Skeletal muscle tissue (tissue), 4 donors: ENCODE data around the gene AGXT2. TPM values are rescaled to one million over a fixed set of nuclear protein-coding genes. Genes with fewer than 3 reads are reported as not detected.

ENCODE experiments used
- H3K27ac ChIP-seq: one replicate; pipeline ENCODE4 v1.7.0; 2013; ENCODE audit warnings: mild to moderate bottlenecking, low read depth, low read length, inconsistent platforms
- H3K27me3 ChIP-seq, 3 donors: one replicate each; pipeline ENCODE4 v1.7.0; 2013; ENCODE audit warnings: low read length in 3 of 3; ENCODE audit not compliant: control insufficient read depth in 3 of 3, insufficient read depth in 3 of 3
- H3K36me3 ChIP-seq, 3 donors: one replicate each; pipeline ENCODE4 v1.7.0; 2013; ENCODE audit warnings: low read length in 3 of 3; ENCODE audit not compliant: control insufficient read depth in 3 of 3, insufficient read depth in 3 of 3
- H3K4me1 ChIP-seq, 3 donors: one replicate each; pipeline ENCODE4 v1.7.0; 2013; ENCODE audit warnings: low read length in 3 of 3, mild to moderate bottlenecking in 3 of 3; ENCODE audit not compliant: control insufficient read depth in 3 of 3, insufficient read depth in 3 of 3
- H3K4me3 ChIP-seq, 3 donors: one replicate each; pipeline ENCODE4 v1.7.0; 2013; ENCODE audit warnings: low read length in 3 of 3
- H3K9ac ChIP-seq, 3 donors: one replicate each; pipeline ENCODE4 v1.7.0; 2013; ENCODE audit warnings: low read length in 3 of 3, mild to moderate bottlenecking in 3 of 3, moderate library complexity in 2 of 3, low read depth in 1 of 3
- H3K9me3 ChIP-seq, 3 donors: one replicate each; pipeline ENCODE4 v1.7.0; 2013; ENCODE audit warnings: low read length in 3 of 3; ENCODE audit not compliant: control insufficient read depth in 3 of 3
- total RNA-seq: library from RNA; depleted of rRNA; stranded (reverse); fragments of >200 nt; gene quantifications from one replicate; pipeline ENCODE4 v1.2.3, GENCODE V29; 2014
- donor health status: Osteomylitis.

Gene AGXT2
- total RNA-seq, 1 donor from 2014 or later, result not detected

GRCh38 chr5:35004200-35004599, 43.5 kb downstream of the AGXT2 start:
- Histone ChIP-seq H3K4me3 (no peak overlapping the region), H3K27ac (no peak overlapping the region), H3K4me1 (no peaks in the 10 kb centered on the region), H3K9me3 (no peaks in the 10 kb centered on the region), H3K27me3 (peaks cover 4 to 7% (median 4%) of the 10 kb centered on the region in 3 donors), H3K36me3 (no peaks in the 10 kb centered on the region), H3K9ac (no peak overlapping the region)

GRCh38 chr5:35003018-35003957, 44.5 kb downstream of the AGXT2 start:
- Histone ChIP-seq H3K36me3 (no peaks in the 10 kb centered on the region), H3K4me3 (no peak overlapping the region), H3K9ac (no peak overlapping the region), H3K9me3 (no peaks in the 10 kb centered on the region), H3K27ac (no peak overlapping the region), H3K27me3 (peaks cover 4% of the 10 kb centered on the region in 3 donors), H3K4me1 (no peaks in the 10 kb centered on the region)

- no peak overlapping the region for H3K9ac ChIP-seq
- H3K4me1 ChIP-seq, result no peaks in the 10 kb centered on the region
- H3K27me3 ChIP-seq, result peaks cover 4% of the 10 kb centered on the region in 3 donors
- H3K4me3 ChIP-seq, result no peak overlapping the region
- H3K9me3 ChIP-seq, result no peaks in the 10 kb centered on the region
- no peaks in the 10 kb centered on the region for H3K36me3 ChIP-seq
- no peak overlapping the region for H3K27ac ChIP-seq
Measured at GRCh38 chr5:35002459-35002858, 45.3 kb downstream of the AGXT2 start.

- Histone ChIP-seq H3K36me3 (no peaks in the 10 kb centered on the region), H3K9me3 (no peaks in the 10 kb centered on the region)
Measured at GRCh38 chr5:35001842-35002241, 45.9 kb downstream of the AGXT2 start.

GRCh38 chr5:34998058-34998789, 49.5 kb downstream of the AGXT2 start:
- Histone ChIP-seq H3K27me3 (peaks cover 3 to 4% (median 4%) of the 10 kb centered on the region in 3 donors), H3K9me3 (no peaks in the 10 kb centered on the region), H3K36me3 (no peaks in the 10 kb centered on the region), H3K4me1 (no peaks in the 10 kb centered on the region), H3K27ac (no peak overlapping the region), H3K9ac (no peak overlapping the region), H3K4me3 (no peak overlapping the region)

More at GRCh38 chr5:35001842-35002241, 45.9 kb downstream of the AGXT2 start:
- peaks cover 4% of the 10 kb centered on the region in 3 donors for H3K27me3 ChIP-seq
- H3K27ac ChIP-seq, result no peak overlapping the region
- H3K4me3 ChIP-seq, result no peak overlapping the region
- no peak overlapping the region for H3K9ac ChIP-seq
- no peaks in the 10 kb centered on the region for H3K4me1 ChIP-seq

- H3K4me3 ChIP-seq, result no peak overlapping the region
- no peaks in the 10 kb centered on the region for H3K36me3 ChIP-seq
- H3K9me3 ChIP-seq, result no peaks in the 10 kb centered on the region
- no peaks in the 10 kb centered on the region for H3K4me1 ChIP-seq
- H3K27me3 ChIP-seq, result no peaks in the 10 kb centered on the region
- H3K9ac ChIP-seq, result no peak overlapping the region
- no peak overlapping the region for H3K27ac ChIP-seq
Measured at GRCh38 chr5:34996261-34996660, 51.5 kb downstream of the AGXT2 start.

DNA sequence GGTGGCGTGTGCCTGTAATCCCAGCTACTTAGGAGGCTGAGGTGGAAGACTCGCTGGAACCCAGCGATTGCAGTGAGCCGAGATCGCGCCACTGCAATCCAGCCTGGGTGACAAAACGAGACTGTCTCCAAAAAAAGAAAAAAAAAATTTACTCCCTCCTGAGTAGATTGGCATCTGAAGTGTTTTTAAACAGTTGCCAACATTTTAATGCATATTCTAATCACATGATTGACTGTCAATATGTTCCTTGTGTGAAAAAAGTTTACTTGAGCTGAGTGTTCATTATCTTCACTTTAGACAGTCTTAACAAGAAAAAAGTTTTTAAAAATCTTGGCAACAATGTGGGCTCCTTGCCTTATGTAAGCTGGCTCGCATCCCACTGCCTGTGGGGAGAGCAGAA, 53.8 kb downstream of the AGXT2 start:
- Histone ChIP-seq H3K9me3 (no peaks in the 10 kb centered on the region), H3K9ac (no peak overlapping the region), H3K4me3 (no peak overlapping the region), H3K4me1 (no peaks in the 10 kb centered on the region), H3K27me3 (no peaks in the 10 kb centered on the region), H3K36me3 (no peaks in the 10 kb centered on the region), H3K27ac (no peak overlapping the region)

GRCh38 chr5:34991486-34992238, 56.1 kb downstream of the AGXT2 start:
- Histone ChIP-seq H3K27ac (no peak overlapping the region), H3K9me3 (peaks cover 0 to 4% (median 0%) of the 10 kb centered on the region in 3 donors), H3K36me3 (no peaks in the 10 kb centered on the region), H3K27me3 (no peaks in the 10 kb centered on the region), H3K9ac (no peak overlapping the region), H3K4me1 (no peaks in the 10 kb centered on the region), H3K4me3 (no peak overlapping the region)

GRCh38 chr5:34986965-34987364, 60.8 kb downstream of the AGXT2 start:
- H3K9ac ChIP-seq, result no peak overlapping the region
- peaks cover 0 to 8% (median 6%) of the 10 kb centered on the region in 3 donors for H3K9me3 ChIP-seq
- no peaks in the 10 kb centered on the region for H3K27me3 ChIP-seq
- H3K4me3 ChIP-seq, result no peak overlapping the region
- H3K27ac ChIP-seq, result no peak overlapping the region
- H3K36me3 ChIP-seq, result no peaks in the 10 kb centered on the region
- no peaks in the 10 kb centered on the region for H3K4me1 ChIP-seq
